Measurements from ENCODE around the gene FMNL3. TPM values are rescaled to one million over a fixed set of nuclear protein-coding genes. Genes with fewer than 3 reads are reported as not detected.

Gene FMNL3
- total and polyA plus RNA-seq, 2 of the 8 experiments (the other 6 are each of a cell fraction or from before 2014, with no cell fraction given): 8.6 to 29.0 TPM

GRCh38 chr12:49669796-49670195, 37.4 kb downstream of the FMNL3 start:
- Histone ChIP-seq H3K9ac (replicated peaks in 1 of 4; ENCODE audit: extremely low read depth in 1 of 4, low read depth in 3 of 4, low read length in 3 of 4) (no peak overlapping the region), H2BK20ac (ENCODE audit: low read length) (no peak overlapping the region), H3K4ac (replicated peaks; ENCODE audit: insufficient read length, low read depth, low read length) (no peak overlapping the region), H2AK5ac (ENCODE audit: low read depth, low read length) (no peak overlapping the region), H3K27ac (ENCODE audit: low read depth, low read length) (no peak overlapping the region), H3K23ac (ENCODE audit: insufficient read length) (no peak overlapping the region), H3K79me2 (ENCODE audit: control insufficient read depth in 1 of 2, insufficient read depth in 2 of 2, low read length in 2 of 2) (peaks cover 0 to 20% of the 10 kb centered on the region in 2 experiments; a peak in 1 of 4 replicates), H3K56ac (replicated peaks; ENCODE audit: insufficient read length, low read depth, low read length) (no peak overlapping the region), H4K5ac (ENCODE audit: insufficient read length, low read depth, low read length) (no peak overlapping the region), H3K36me3 (ENCODE audit: control insufficient read depth in 2 of 4, insufficient read depth in 4 of 4, low read length in 3 of 4) (peaks cover 0 to under 1% (median 0%) of the 10 kb centered on the region in 4 experiments; a peak in 1 of 8 replicates), H3K4me3 (ENCODE audit: extremely low read depth in 1 of 4, insufficient read depth in 2 of 4, low read depth in 3 of 4, low read length in 4 of 4) (no peak overlapping the region), H3K27me3 (replicated peaks in 1 of 4; ENCODE audit: control insufficient read depth in 3 of 4, extremely low read depth in 1 of 4, insufficient read depth in 3 of 4, low read length in 3 of 4) (no peaks in the 10 kb centered on the region), H3K9me3 (ENCODE audit: insufficient read depth in 2 of 2, low read depth in 1 of 2, low read length in 1 of 2) (no peaks in the 10 kb centered on the region), H2AFZ (ENCODE audit: low read length) (no peak overlapping the region), H3K4me1 (replicated peaks in 1 of 4; ENCODE audit: control insufficient read depth in 3 of 4, insufficient read depth in 4 of 4, low read length in 3 of 4) (peaks cover 3 to 7% (median 6%) of the 10 kb centered on the region in 4 experiments), H2BK15ac (ENCODE audit: low read length) (no peak overlapping the region), H3K23me2 (ENCODE audit: low read depth, low read length) (no peaks in the 10 kb centered on the region), H3K79me1 (ENCODE audit: low read depth, low read length) (peaks cover 2% of the 10 kb centered on the region; the same call in 1 of the 2 replicates), H4K91ac (replicated peaks; ENCODE audit: insufficient read length, low read length) (no peak overlapping the region), H3K4me2 (ENCODE audit: insufficient read depth in 1 of 2, low read depth in 2 of 2, low read length in 2 of 2) (no peak overlapping the region), H2BK5ac (ENCODE audit: low read depth, low read length) (no peak overlapping the region; the same call in 1 of the 2 replicates), H2BK12ac (ENCODE audit: low read depth, low read length) (no peak overlapping the region), H4K20me1 (replicated peaks in 1 of 2; ENCODE audit: control insufficient read depth in 1 of 2, insufficient read depth in 2 of 2, low read length in 2 of 2) (peaks cover 1 to 5% of the 10 kb centered on the region in 2 experiments), H4K8ac (ENCODE audit: extremely low read depth, insufficient read depth, low read length) (no peak overlapping the region), H3K14ac (ENCODE audit: insufficient read length) (no peak overlapping the region), H3K18ac (ENCODE audit: extremely low read depth, low read length) (no peak overlapping the region), H2BK120ac (replicated peaks; ENCODE audit: low read depth, low read length) (no peak overlapping the region)
- POLR2A ChIA-PET (ENCODE audit: partially characterized antibody): interaction anchor here (0.7 to 4.2 kb wide), 5 partner anchors 14 to 71 kb away, joined by 3 to 17 read pairs (median 3); partner anchors contain the start of gene TMBIM6
- CTCF ChIA-PET (ENCODE audit: partially characterized antibody): interaction anchor here (0.8 to 2.6 kb wide), 6 partner anchors 17 to 107 kb away, joined by 3 to 9 read pairs (median 4); no protein-coding TSS in a partner anchor
- DNase-seq (ENCODE audit: low read depth in 1 of 2, low spot score in 2 of 2): no peak
- no peak for FAIRE-seq
- 95% methylated on average over 4 of the region's 4 CpGs; no CpG with 5 or more reads in 1 of the 2 experiments for WGBS, 2 experiments (ENCODE audit: extremely low coverage in 1 of 2, insufficient coverage in 1 of 2, insufficient read length in 1 of 2, insufficient replicate concordance in 2 of 2, low coverage in 1 of 2, low lambda C conversion rate in 2 of 2, missing lambda C conversion rate in 1 of 2)
- no peak for TF ChIP-seq EZH2 (IDR thresholded peaks at IDR 0.05; ENCODE audit: low read depth, low read length, severe bottlenecking)
- TF ChIP-seq, protein P1, sequence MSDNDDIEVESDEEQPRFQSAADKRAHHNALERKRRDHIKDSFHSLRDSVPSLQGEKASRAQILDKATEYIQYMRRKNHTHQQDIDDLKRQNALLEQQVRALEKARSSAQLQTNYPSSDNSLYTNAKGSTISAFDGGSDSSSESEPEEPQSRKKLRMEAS (IDR thresholded peaks at IDR 0.05): no peak
- TF ChIP-seq PHF8 (conservative IDR thresholded peaks at IDR 0.05; ENCODE audit: low read depth, low read length): no peak
- TF ChIP-seq RBBP5 (IDR thresholded peaks at IDR 0.05; ENCODE audit: borderline replicate concordance, low read depth, low read length): no peak
- TF ChIP-seq ASH2L (IDR thresholded peaks at IDR 0.05; ENCODE audit: low read length): no peak
- TF ChIP-seq SIRT6 (IDR thresholded peaks at IDR 0.05; ENCODE audit: low read length): no peak

Measured in H1 (cell line).